Fibroblast of lung (primary cell): ENCODE results near the gene POC1B. TPM values are rescaled to one million over a fixed set of nuclear protein-coding genes. Genes with fewer than 3 reads are reported as not detected.

Experiments
- DNase-seq, 2 donors: peaks; one replicate each; pipeline versions ENCODE4 v3.0.0 to v3.0.0-alpha.2; 2010; ENCODE audit warnings: low read depth in 2 of 2
- H2AFZ ChIP-seq: 2 replicates; pipeline ENCODE4 v1.5.1; 2012; ENCODE audit warnings: low read length, control low read depth, inconsistent platforms
- H3K27ac ChIP-seq: 2 replicates; pipeline ENCODE4 v1.5.1; 2011; ENCODE audit warnings: low read length, control low read depth; ENCODE audit not compliant: insufficient read depth
- H3K27me3 ChIP-seq: 2 replicates; pipeline ENCODE4 v1.5.1; 2011; ENCODE audit warnings: mild to moderate bottlenecking, low read length; ENCODE audit not compliant: control insufficient read depth, insufficient read depth
- H3K36me3 ChIP-seq: 2 replicates; pipeline ENCODE4 v1.5.1; 2011; ENCODE audit warnings: low read length; ENCODE audit not compliant: control insufficient read depth, insufficient read depth
- H3K4me1 ChIP-seq: 2 replicates; pipeline ENCODE4 v1.5.1; 2011; ENCODE audit warnings: low read length; ENCODE audit not compliant: control insufficient read depth, insufficient read depth; ENCODE audit errors: extremely low read depth
- H3K4me2 ChIP-seq: 2 replicates; pipeline ENCODE4 v1.5.1; 2011; ENCODE audit warnings: low read length, control low read depth; ENCODE audit not compliant: insufficient read depth; ENCODE audit errors: extremely low read depth
- H3K4me3 ChIP-seq, 4 experiments: fragments of 200-600 bp in 1 of 4; sonication (generic) in 1 of 4; replicated peaks in 1 of 4; 2 replicates each; pipeline ENCODE4 v1.5.1; 2011 to 2016; ENCODE audit warnings: low read length in 4 of 4, low read depth in 3 of 4, mild to moderate bottlenecking in 3 of 4, control low read depth in 2 of 4, inconsistent platforms in 1 of 4, mixed read lengths in 1 of 4; ENCODE audit not compliant: insufficient read depth in 1 of 4; ENCODE audit errors: control extremely low read depth in 1 of 4
- H3K79me2 ChIP-seq: 2 replicates; pipeline ENCODE4 v1.5.1; 2012; ENCODE audit warnings: mild to moderate bottlenecking, low read length, inconsistent platforms; ENCODE audit not compliant: control insufficient read depth, insufficient read depth
- H3K9ac ChIP-seq: 2 replicates; pipeline ENCODE4 v1.5.1; 2011; ENCODE audit warnings: mild to moderate bottlenecking, low read length, control low read depth; ENCODE audit not compliant: insufficient read depth
- H3K9me3 ChIP-seq: 2 replicates; pipeline ENCODE4 v1.5.1; 2012; ENCODE audit warnings: low read depth, low read length; ENCODE audit not compliant: control insufficient read depth, insufficient read depth
- H4K20me1 ChIP-seq: 2 replicates; pipeline ENCODE4 v1.5.1; 2011; ENCODE audit warnings: low read length; ENCODE audit not compliant: control insufficient read depth, insufficient read depth; ENCODE audit errors: extremely low read depth
- CTCF ChIP-seq, 2 donors: IDR thresholded peaks in 1 of 2; conservative IDR thresholded peaks in 1 of 2; 1 replicate in 1 of 2; 2 replicates in 1 of 2; pipeline ENCODE4 v1.5.1; 2011 to 2012; ENCODE audit warnings: low read length in 2 of 2, control low read depth in 1 of 2, inconsistent platforms in 1 of 2, low read depth in 1 of 2, mild to moderate bottlenecking in 1 of 2
- EZH2 ChIP-seq: IDR thresholded peaks from 2 replicates; pipeline ENCODE4 v1.5.1; 2012; ENCODE audit warnings: low read length, control low read depth, mild to moderate bottlenecking; ENCODE audit errors: missing control alignments
- polyA plus RNA-seq, 2 donors: library from polyadenylated mRNA; depleted of rRNA in 1 of 2; stranded (reverse) in 1 of 2; unstranded in 1 of 2; fragments of >200 nt; gene quantifications; 2 replicates each; pipeline ENCODE4 v1.2.1, GENCODE V29; 2011 to 2012; ENCODE audit warnings: missing spikeins in 1 of 2
- total RNA-seq: library from RNA; depleted of rRNA; stranded (reverse); fragments of >200 nt; gene quantifications from 2 replicates; pipeline ENCODE4 v1.2.1, GENCODE V29; 2014

The POC1B gene
- total and polyA plus RNA-seq, 2 donors (not counting 1 experiment from before 2014, with no cell fraction given): 10.2 to 16.7 TPM

DNA sequence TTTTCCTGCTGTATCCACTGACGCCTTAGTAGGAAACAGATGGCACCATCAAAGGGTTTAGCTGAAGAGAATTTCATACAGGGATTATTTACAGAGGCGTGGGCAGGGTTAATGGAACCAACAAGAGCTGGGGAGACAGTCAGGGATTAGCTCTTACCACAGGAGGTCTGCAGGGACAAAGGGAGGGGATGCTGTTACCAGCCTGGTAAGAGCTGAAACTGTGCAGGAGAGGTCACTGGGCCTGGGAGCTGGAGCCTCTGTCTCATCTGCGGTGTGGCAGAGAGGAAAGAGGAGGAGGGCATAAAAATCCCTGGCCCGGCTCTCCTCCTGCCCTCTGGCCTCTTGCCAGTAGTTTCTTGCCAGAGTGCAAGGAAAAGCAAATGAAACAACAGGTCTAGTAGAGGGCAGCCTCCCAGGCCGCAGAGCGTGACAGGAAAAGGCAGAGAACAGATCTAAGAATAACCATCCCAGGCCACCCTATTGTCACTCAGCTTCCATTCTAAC is 18.9 kb upstream of the POC1B start:
- no peak overlapping the region for H2AFZ ChIP-seq
- peak; percentile 28 to 50 for DNase-seq
- no peak overlapping the region for H3K27ac ChIP-seq
- H4K20me1 ChIP-seq: no peaks in the 10 kb centered on the region
- no peaks in the 10 kb centered on the region for H3K36me3 ChIP-seq
- H3K4me1 ChIP-seq: no peaks in the 10 kb centered on the region
- TF ChIP-seq EZH2 (no peak), CTCF (conservative IDR thresholded peaks at IDR 0.05 in 1 of 2, IDR thresholded peaks at IDR 0.05 in 1 of 2; ENCODE audit: low read depth in 1 of 2, low read length in 2 of 2) (no peak)
- no peaks in the 10 kb centered on the region for H3K79me2 ChIP-seq
- H3K4me3 ChIP-seq: no peak overlapping the region
- no peak overlapping the region for H3K9ac ChIP-seq
- no peaks in the 10 kb centered on the region for H3K27me3 ChIP-seq
- H3K9me3 ChIP-seq: no peaks in the 10 kb centered on the region
- H3K4me2 ChIP-seq: no peak overlapping the region

DNA sequence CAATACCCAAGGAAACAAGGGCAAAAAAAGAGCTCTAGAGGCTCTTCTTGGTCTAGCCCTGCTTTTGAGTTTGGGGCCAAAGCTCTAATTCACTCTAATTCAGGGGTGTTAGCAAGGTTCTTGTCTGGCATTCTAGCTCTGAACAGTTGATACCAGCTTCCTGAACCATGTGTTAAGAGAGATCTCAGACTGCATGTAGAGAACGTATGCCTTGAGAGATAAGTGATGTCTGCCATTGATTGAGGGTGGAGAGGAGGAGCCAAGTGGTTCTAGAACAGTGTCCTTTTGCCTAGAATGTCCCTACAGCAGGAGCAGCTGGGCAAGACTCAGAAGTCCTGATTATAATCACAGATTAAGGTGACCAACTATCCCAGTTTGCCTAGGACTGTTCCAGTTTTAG is 18.2 kb upstream of the POC1B start:
- H3K79me2 ChIP-seq: no peaks in the 10 kb centered on the region
- no peak overlapping the region for H3K27ac ChIP-seq
- H2AFZ ChIP-seq: no peak overlapping the region
- H3K4me2 ChIP-seq: no peak overlapping the region
- no peaks in the 10 kb centered on the region for H3K36me3 ChIP-seq
- no peak for DNase-seq
- H4K20me1 ChIP-seq: no peaks in the 10 kb centered on the region
- no peak for TF ChIP-seq CTCF (conservative IDR thresholded peaks at IDR 0.05 in 1 of 2, IDR thresholded peaks at IDR 0.05 in 1 of 2; ENCODE audit: low read depth in 1 of 2, low read length in 2 of 2)
- TF ChIP-seq EZH2: no peak
- no peaks in the 10 kb centered on the region for H3K4me1 ChIP-seq
- H3K4me3 ChIP-seq: no peak overlapping the region
- no peaks in the 10 kb centered on the region for H3K9me3 ChIP-seq
- H3K27me3 ChIP-seq: no peaks in the 10 kb centered on the region
- no peak overlapping the region for H3K9ac ChIP-seq

DNA sequence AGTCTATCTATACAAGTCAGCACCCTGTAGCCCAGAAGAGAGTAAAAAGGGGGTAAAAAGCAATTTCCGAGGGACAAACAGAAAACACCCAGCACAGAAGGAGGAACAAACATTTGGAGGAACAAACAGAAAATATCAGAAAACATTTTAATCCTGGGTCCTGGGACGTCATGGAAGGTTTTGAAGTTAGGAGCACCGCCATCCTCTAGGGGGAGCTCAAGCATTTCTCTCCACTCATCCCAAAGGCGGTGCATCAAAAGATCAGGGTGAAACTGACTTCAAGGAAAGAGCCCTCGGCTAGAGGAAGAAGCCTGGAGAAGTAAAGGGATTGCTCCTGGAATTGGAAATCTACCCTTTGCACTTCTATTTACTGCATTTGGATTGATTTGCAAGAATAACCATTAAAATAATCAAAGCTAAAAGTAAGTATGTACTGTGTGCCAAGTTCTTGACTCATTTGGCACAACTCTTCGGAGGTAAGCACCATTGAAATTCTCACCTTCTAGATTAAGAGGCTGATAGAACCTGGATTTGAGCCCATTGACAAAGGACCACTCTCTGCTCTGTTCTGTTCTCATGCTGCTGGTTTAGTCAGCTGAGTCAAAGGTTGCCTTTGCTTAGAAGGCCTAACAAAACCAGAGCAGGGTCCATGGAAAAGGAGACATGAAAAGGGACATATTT is 17.2 kb upstream of the POC1B start:
- Histone ChIP-seq H3K4me3 (no peak overlapping the region), H3K9ac (no peak overlapping the region), H2AFZ (no peak overlapping the region), H3K4me2 (no peak overlapping the region), H3K79me2 (no peaks in the 10 kb centered on the region), H3K36me3 (no peaks in the 10 kb centered on the region), H3K27ac (no peak overlapping the region), H3K4me1 (no peaks in the 10 kb centered on the region), H3K27me3 (no peaks in the 10 kb centered on the region), H3K9me3 (no peaks in the 10 kb centered on the region), H4K20me1 (no peaks in the 10 kb centered on the region)
- DNase-seq: peak; percentile 70 to 89
- TF ChIP-seq CTCF (conservative IDR thresholded peaks at IDR 0.05 in 1 of 2, IDR thresholded peaks at IDR 0.05 in 1 of 2; ENCODE audit: low read depth in 1 of 2, low read length in 2 of 2) (peak; percentile 86 to 87), EZH2 (no peak)
